Adrenal gland (tissue), 12 donors: ENCODE results near the gene FARP1. TPM values are rescaled to one million over a fixed set of nuclear protein-coding genes. Genes with fewer than 3 reads are reported as not detected.

Experiments
- DNase-seq, 7 donors: peaks; one replicate each; pipeline ENCODE4 v3.0.0-alpha.2; 2019 to 2020
- H3K27ac ChIP-seq, 5 donors: fragments of 200-600 bp; sonication (generic) in 4 of 5; 1 replicate in 3 of 5; 2 replicates in 2 of 5; pipeline versions ENCODE4 v1.5.1 to v1.8.0; 2016 to 2020; ENCODE audit warnings: mild to moderate bottlenecking in 1 of 5
- H3K27me3 ChIP-seq: fragments of 200-600 bp; 2 replicates; pipeline ENCODE4 v1.8.0; 2021
- H3K36me3 ChIP-seq, 2 donors: fragments of 200-600 bp; replicated peaks in 1 of 2; 1 replicate in 1 of 2; 2 replicates in 1 of 2; pipeline versions ENCODE4 v1.5.1 to v1.8.0; 2018 to 2022
- H3K4me1 ChIP-seq, 2 donors: fragments of 200-600 bp; replicated peaks in 1 of 2; 1 replicate in 1 of 2; 2 replicates in 1 of 2; pipeline versions ENCODE4 v1.5.1 to v1.8.0; 2018 to 2021
- H3K4me3 ChIP-seq, 4 donors: fragments of 200-600 bp; sonication (generic) in 3 of 4; one replicate each; pipeline ENCODE4 v1.5.1; 2016 to 2018
- H3K9me3 ChIP-seq, 3 donors: fragments of 200-600 bp; sonication (generic) in 1 of 3; replicated peaks in 1 of 3; 1 replicate in 2 of 3; 2 replicates in 1 of 3; pipeline versions ENCODE4 v1.5.1 to v1.8.0; 2016 to 2021
- CTCF ChIP-seq, 6 experiments: fragments of 450-650 bp in 4 of 6; fragments of 200-600 bp in 2 of 6; sonication (generic) in 1 of 6; IDR thresholded peaks; 1 replicate in 5 of 6; 2 replicates in 1 of 6; pipeline versions ENCODE4 v1.5.1 to v1.8.0; 2016 to 2021; ENCODE audit warnings: antibody characterized with exemption in 6 of 6, mild to moderate bottlenecking in 2 of 6, moderate library complexity in 1 of 6
- POLR2A ChIP-seq, 2 donors: fragments of 450-650 bp; IDR thresholded peaks; one replicate each; pipeline ENCODE4 v1.6.1; 2017; ENCODE audit warnings: antibody characterized with exemption in 2 of 2, mild to moderate bottlenecking in 2 of 2, moderate library complexity in 1 of 2
- WGBS, 4 donors: extraction: QIAGEN DNeasy Blood & Tissue Kit in 2 of 4; methylation state at CpG; one replicate each; pipeline versions ENCODE4 v1.1.5 to v1.1.7; 2013 to 2017; 5-methylcytosine and 5-hydroxymethylcytosine counted together
- intact Hi-C, 2 donors: fragments of 100-400 bp; cut with DNase I; formaldehyde crosslinking; loops; one replicate each; pipeline versions ENCODE4 v1.14.1 to v1.15.0; 2022 to 2023
- polyA plus RNA-seq, 3 donors: library from polyadenylated mRNA; stranded (reverse); fragments of 200-250 nt in 2 of 3; fragments of 350-450 nt in 1 of 3; fragmentation: Illumina TruSeq in 1 of 3; extraction: RNeasy Lipid Tissue Mini Kit (QIAGEN cat#74804) in 1 of 3; gene quantifications; one replicate each; pipeline ENCODE4 v1.2.3, GENCODE V29; 2013 to 2014
- total RNA-seq, 9 donors: library from RNA; depleted of rRNA in 4 of 9; stranded (reverse); fragments of >200 nt in 4 of 9; fragments of 120-200 nt in 1 of 9; fragmentation: NEBNext Ultra II Directional in 1 of 9; extraction: Animal tissue kit (Norgen Biotek cat#: 25700) in 1 of 9; gene quantifications; one replicate each; pipeline versions ENCODE4 v1.1.0 to v1.2.4, GENCODE V29; 2013 to 2023
- donor health status: healthy with polysubstance abuse.
- donor health status: Bipolar disorder and iron deficiency.
- donor health status: DM: yes; HTN: yes; CAD: no.
- donor health status: DM: no; HTN: no; CAD: no.
- donor health status: DM: no; HTN: no; CAD: no.
- donor health status: DM: yes; HTN: yes; CAD: no.

FARP1 gene
- total and polyA plus RNA-seq, 12 donors = 27.1 to 304 (median 71.6) TPM

GRCh38 chr13:98201984-98202383, 59.1 kb downstream of the FARP1 start:
- H3K4me3 ChIP-seq = no peak overlapping the region
- peaks cover 0 to 9% of the 10 kb centered on the region in 2 donors for H3K4me1 ChIP-seq
- 64 to 81% (median 79%) methylated on average over 6 of the region's 6 CpGs for WGBS, 4 donors
- peaks cover 0 to 17% (median 0%) of the 10 kb centered on the region in 3 donors for H3K9me3 ChIP-seq
- H3K36me3 ChIP-seq = no peaks in the 10 kb centered on the region
- TF ChIP-seq POLR2A (IDR thresholded peaks at IDR 0.05) (no peak), CTCF (IDR thresholded peaks at IDR 0.05) (no peak)
- DNase-seq = no peak
- H3K27ac ChIP-seq = no peak overlapping the region
- intact Hi-C loops = no loop called here
- no peaks in the 10 kb centered on the region for H3K27me3 ChIP-seq

GRCh38 chr13:98203646-98204326, 60.9 kb downstream of the FARP1 start:
- no peaks in the 10 kb centered on the region for H3K36me3 ChIP-seq
- no peak overlapping the region for H3K27ac ChIP-seq
- H3K4me3 ChIP-seq = no peak overlapping the region
- H3K9me3 ChIP-seq = peaks cover 0 to 17% (median 0%) of the 10 kb centered on the region in 3 donors
- H3K4me1 ChIP-seq = peaks cover 6 to 13% of the 10 kb centered on the region in 2 donors
- TF ChIP-seq POLR2A (IDR thresholded peaks at IDR 0.05) (no peak), CTCF (IDR thresholded peaks at IDR 0.05) (no peak)
- 72 to 93% (median 86%) methylated on average over 8 of the region's 8 CpGs for WGBS, 4 donors
- intact Hi-C loops = no loop called here
- H3K27me3 ChIP-seq = no peaks in the 10 kb centered on the region
- DNase-seq = no peak

- H3K4me1 ChIP-seq = peaks cover 6 to 10% of the 10 kb centered on the region in 2 donors
- no peak overlapping the region for H3K27ac ChIP-seq
- peaks cover 0 to 17% (median 0%) of the 10 kb centered on the region in 3 donors for H3K9me3 ChIP-seq
- no peak for TF ChIP-seq CTCF (IDR thresholded peaks at IDR 0.05)
- no peak for TF ChIP-seq POLR2A (IDR thresholded peaks at IDR 0.05)
- no peaks in the 10 kb centered on the region for H3K36me3 ChIP-seq
- WGBS, 4 donors = 79 to 98% (median 94%) methylated on average over 2 of the region's 2 CpGs
- no peak for DNase-seq
- H3K4me3 ChIP-seq = no peak overlapping the region
- intact Hi-C loops = no loop called here
- no peaks in the 10 kb centered on the region for H3K27me3 ChIP-seq
Observed at GRCh38 chr13:98204546-98204945, 61.7 kb downstream of the FARP1 start.

GRCh38 chr13:98206946-98207345, 64.1 kb downstream of the FARP1 start:
- Histone ChIP-seq H3K27ac (peak overlapping the region in 1 of 5 donors; percentile 56), H3K4me3 (no peak overlapping the region)

More at GRCh38 chr13:98206946-98207345, 64.1 kb downstream of the FARP1 start:
- peaks cover 6 to 7% of the 10 kb centered on the region in 2 donors for H3K4me1 ChIP-seq
- intact Hi-C loops = no loop called here
- 64 to 82% (median 73%) methylated on average over 4 of the region's 4 CpGs for WGBS, 4 donors
- no peak for DNase-seq
- TF ChIP-seq POLR2A (IDR thresholded peaks at IDR 0.05) (no peak), CTCF (IDR thresholded peaks at IDR 0.05) (no peak)
- H3K36me3 ChIP-seq = no peaks in the 10 kb centered on the region
- H3K27me3 ChIP-seq = no peaks in the 10 kb centered on the region
- H3K9me3 ChIP-seq = peaks cover 0 to 17% (median 0%) of the 10 kb centered on the region in 3 donors
